H9 (cell line): ENCODE results near the gene UNC13D. TPM values are rescaled to one million over a fixed set of nuclear protein-coding genes. Genes with fewer than 3 reads are reported as not detected.
A peak's percentile ranks its signal among the peaks of the same experiment; 100 is the strongest.

ENCODE experiments used
- DNase-seq: peaks from one replicate; pipeline ENCODE4 v3.0.0-alpha.2; 2017
- H2AFZ ChIP-seq: one replicate; pipeline ENCODE4 v1.6.1; 2013; ENCODE audit warnings: mild to moderate bottlenecking, low read length, control low read depth, moderate library complexity
- H2AK5ac ChIP-seq: 2 replicates; pipeline ENCODE4 v1.6.1; 2013; ENCODE audit warnings: low read length, control low read depth, mixed read lengths; ENCODE audit not compliant: insufficient read length
- H2BK120ac ChIP-seq: one replicate; pipeline ENCODE4 v1.6.1; 2013; ENCODE audit warnings: low read depth, mild to moderate bottlenecking, low read length, control low read depth, inconsistent platforms; ENCODE audit not compliant: poor library complexity, severe bottlenecking
- H2BK12ac ChIP-seq: 2 replicates; pipeline ENCODE4 v1.6.1; 2013; ENCODE audit warnings: low read length, control low read depth, mixed read lengths, low read depth; ENCODE audit not compliant: insufficient read length
- H2BK15ac ChIP-seq: 2 replicates; pipeline ENCODE4 v1.6.1; 2013; ENCODE audit warnings: low read depth, low read length, control low read depth
- H2BK20ac ChIP-seq: one replicate; pipeline ENCODE4 v1.6.1; 2013; ENCODE audit warnings: low read depth, mild to moderate bottlenecking, low read length, control low read depth, inconsistent platforms; ENCODE audit not compliant: poor library complexity, severe bottlenecking
- H2BK5ac ChIP-seq: 2 replicates; pipeline ENCODE4 v1.6.1; 2013; ENCODE audit warnings: low read length, control low read depth, mixed read lengths; ENCODE audit not compliant: insufficient read length
- H3K14ac ChIP-seq: 2 replicates; pipeline ENCODE4 v1.6.1; 2013; ENCODE audit warnings: low read length, control low read depth; ENCODE audit not compliant: insufficient read depth
- H3K18ac ChIP-seq: 2 replicates; pipeline ENCODE4 v1.6.1; 2013; ENCODE audit warnings: low read depth, mild to moderate bottlenecking, mixed read lengths, low read length, control low read depth; ENCODE audit not compliant: insufficient read length
- H3K23ac ChIP-seq: 2 replicates; pipeline ENCODE4 v1.6.1; 2013; ENCODE audit warnings: low read length, control low read depth, mixed read lengths, low read depth; ENCODE audit not compliant: insufficient read length
- H3K23me2 ChIP-seq: 2 replicates; pipeline ENCODE4 v1.6.1; 2013; ENCODE audit warnings: low read depth, mild to moderate bottlenecking, mixed read lengths, low read length, control low read depth; ENCODE audit not compliant: insufficient read length, poor library complexity, severe bottlenecking
- H3K27ac ChIP-seq: 2 replicates; pipeline ENCODE4 v1.5.1; 2013; ENCODE audit warnings: low read length, control low read depth, mixed read lengths, low read depth; ENCODE audit not compliant: insufficient read length
- H3K27me3 ChIP-seq: 2 replicates; pipeline ENCODE4 v1.6.1; 2013; ENCODE audit warnings: low read length, control low read depth, inconsistent platforms; ENCODE audit not compliant: insufficient read depth
- H3K4ac ChIP-seq: 2 replicates; pipeline ENCODE4 v1.6.1; 2013; ENCODE audit warnings: low read depth, mild to moderate bottlenecking, control low read depth, inconsistent platforms, low read length, moderate library complexity
- H3K4me1 ChIP-seq: 2 replicates; pipeline ENCODE4 v1.6.1; 2013; ENCODE audit warnings: low read length, control low read depth, inconsistent platforms; ENCODE audit not compliant: insufficient read depth
- H3K4me2 ChIP-seq: 2 replicates; pipeline ENCODE4 v1.6.1; 2013; ENCODE audit warnings: low read length, control low read depth, mixed read lengths; ENCODE audit not compliant: insufficient read length, insufficient read depth
- H3K56ac ChIP-seq: 2 replicates; pipeline ENCODE4 v1.6.1; 2013; ENCODE audit warnings: low read depth, mild to moderate bottlenecking, mixed read lengths, low read length, control low read depth; ENCODE audit not compliant: insufficient read length
- H3K79me1 ChIP-seq: 2 replicates; pipeline ENCODE4 v1.6.1; 2013; ENCODE audit warnings: low read depth, mild to moderate bottlenecking, moderate library complexity, low read length, control low read depth, inconsistent platforms; ENCODE audit not compliant: insufficient read depth, poor library complexity, severe bottlenecking
- H3K79me2 ChIP-seq: 2 replicates; pipeline ENCODE4 v1.6.1; 2013; ENCODE audit warnings: low read length, control low read depth, inconsistent platforms; ENCODE audit not compliant: insufficient read depth
- H3K9ac ChIP-seq: 2 replicates; pipeline ENCODE4 v1.6.1; 2013; ENCODE audit warnings: low read length, control low read depth, mixed read lengths; ENCODE audit not compliant: insufficient read length; ENCODE audit errors: extremely low read depth
- H3K9me3 ChIP-seq: one replicate; pipeline ENCODE4 v1.6.1; 2013; ENCODE audit warnings: low read depth, low read length, inconsistent platforms; ENCODE audit not compliant: control insufficient read depth
- H3T11ph ChIP-seq: one replicate; pipeline ENCODE4 v1.6.1; 2013; ENCODE audit warnings: mild to moderate bottlenecking, low read length, control low read depth, inconsistent platforms
- H4K20me1 ChIP-seq: one replicate; pipeline ENCODE4 v1.6.1; 2013; ENCODE audit not compliant: control insufficient read depth, insufficient read length, insufficient read depth
- H4K5ac ChIP-seq: 2 replicates; pipeline ENCODE4 v1.6.1; 2013; ENCODE audit warnings: low read depth, mild to moderate bottlenecking, mixed read lengths, low read length, control low read depth; ENCODE audit not compliant: insufficient read length
- H4K8ac ChIP-seq: replicated peaks from 2 replicates; pipeline ENCODE4 v1.6.1; 2013; ENCODE audit warnings: low read length, control low read depth, mixed read lengths, low read depth; ENCODE audit not compliant: insufficient read length
- H4K91ac ChIP-seq: 2 replicates; pipeline ENCODE4 v1.6.1; 2013; ENCODE audit warnings: low read depth, mild to moderate bottlenecking, moderate library complexity, mixed read lengths, low read length, control low read depth; ENCODE audit not compliant: insufficient read length
- H3K27ac Mint-ChIP-seq, 3 experiments: 2 replicates in 2 of 3; 3 replicates in 1 of 3; pipeline ENCODE4 v1.8.0; 2020 to 2021; ENCODE audit warnings: mixed read lengths in 3 of 3, mild to moderate bottlenecking in 1 of 3, moderate library complexity in 1 of 3
- H3K27me3 Mint-ChIP-seq: 2 replicates; pipeline ENCODE4 v1.8.0; 2021; ENCODE audit warnings: low read depth, mild to moderate bottlenecking, moderate library complexity, mixed read lengths
- H3K36me3 Mint-ChIP-seq, 3 experiments: 2 replicates in 2 of 3; 3 replicates in 1 of 3; pipeline ENCODE4 v1.8.0; 2020 to 2021; ENCODE audit warnings: low read depth in 3 of 3, mixed read lengths in 3 of 3; ENCODE audit not compliant: insufficient read depth in 1 of 3
- H3K4me1 Mint-ChIP-seq, 2 experiments: 2 replicates each; pipeline ENCODE4 v1.8.0; 2020; ENCODE audit warnings: mixed read lengths in 2 of 2
- H3K4me3 Mint-ChIP-seq, 2 experiments: 2 replicates in 1 of 2; 3 replicates in 1 of 2; pipeline ENCODE4 v1.8.0; 2020 to 2021; ENCODE audit warnings: mild to moderate bottlenecking in 2 of 2, mixed read lengths in 2 of 2, moderate library complexity in 1 of 2
- H3K9me3 Mint-ChIP-seq, 2 experiments: 2 replicates in 1 of 2; 3 replicates in 1 of 2; pipeline ENCODE4 v1.8.0; 2020; ENCODE audit warnings: mild to moderate bottlenecking in 2 of 2, mixed read lengths in 2 of 2, moderate library complexity in 1 of 2
- CTCF ChIP-seq: fragments of 200-600 bp; sonication (generic); conservative IDR thresholded peaks from 3 replicates; pipeline ENCODE4 v1.8.0; 2021; ENCODE audit warnings: antibody characterized with exemption, mild to moderate bottlenecking
- WGBS: extraction: QIAGEN DNeasy Blood & Tissue Kit; methylation state at CpG from one replicate; pipeline ENCODE4 v1.1.7; 2013; ENCODE audit warnings: missing lambda C conversion rate, low lambda C conversion rate, mixed read lengths; ENCODE audit not compliant: insufficient read length; ENCODE audit errors: extremely low coverage; 5-methylcytosine and 5-hydroxymethylcytosine counted together
- total RNA-seq: library from RNA; stranded (reverse); gene quantifications from 2 replicates; pipeline ENCODE4 v1.2.1, GENCODE V29; 2021

Gene UNC13D
- total RNA-seq, 1 experiment from 2014 or later: 6.3 TPM

- no peak overlapping the region for H3K23ac ChIP-seq
- no peak overlapping the region for H4K91ac ChIP-seq
- H4K20me1 ChIP-seq: no peaks in the 10 kb centered on the region
- H3K79me1 ChIP-seq: no peaks in the 10 kb centered on the region
- peak overlapping the region; percentile 23 to 85 (median 78); a peak in 3 of 7 replicates for H3K27ac Mint-ChIP-seq
- H3K18ac ChIP-seq: no peak overlapping the region
- no peak overlapping the region for H3K56ac ChIP-seq
- H3K23me2 ChIP-seq: no peaks in the 10 kb centered on the region
- H3K4me3 Mint-ChIP-seq: no peak overlapping the region
- H3K79me2 ChIP-seq: no peaks in the 10 kb centered on the region
- no peak overlapping the region for H4K5ac ChIP-seq
- no peak overlapping the region for H3K27ac ChIP-seq
- no peaks in the 10 kb centered on the region for H3K9me3 Mint-ChIP-seq
- no peak overlapping the region for H2BK12ac ChIP-seq
- peaks cover 16 to 22% of the 10 kb centered on the region in 2 experiments for H3K4me1 Mint-ChIP-seq
- no peak overlapping the region for H2BK15ac ChIP-seq
- no peak overlapping the region for H2BK5ac ChIP-seq
- no peak overlapping the region for H2AK5ac ChIP-seq
- H2AFZ ChIP-seq: no peak overlapping the region
- H3T11ph ChIP-seq: no peak overlapping the region
- no peak overlapping the region for H2BK20ac ChIP-seq
- no peak for TF ChIP-seq CTCF
- no peaks in the 10 kb centered on the region; the same call in 1 of the 2 replicates for H3K4me1 ChIP-seq
- WGBS: no CpG with 5 or more reads among the region's 14 CpGs
- peaks cover 0 to 22% (median 22%) of the 10 kb centered on the region in 3 experiments; a peak in 6 of 7 replicates for H3K36me3 Mint-ChIP-seq
- no peak overlapping the region for H3K14ac ChIP-seq
- H3K9ac ChIP-seq: no peak overlapping the region
- no peak overlapping the region for H2BK120ac ChIP-seq
- no peak overlapping the region for H3K4ac ChIP-seq
- no peak overlapping the region for H3K4me2 ChIP-seq
- no peak overlapping the region for H4K8ac ChIP-seq
- no peaks in the 10 kb centered on the region for H3K9me3 ChIP-seq
- H3K27me3 ChIP-seq: no peaks in the 10 kb centered on the region
- no peaks in the 10 kb centered on the region for H3K27me3 Mint-ChIP-seq
- no peak for DNase-seq
Measured at GRCh38 chr17:75826561-75827307, 17.5 kb downstream of the UNC13D start.
